Measurements from ENCODE around the gene FAM162B.
"Not testable (repeated sequence)": the region's sequence is repeated elsewhere in the genome, so short reads cannot be mapped to it uniquely, and the experiment has no call there.

Gene FAM162B

DNA sequence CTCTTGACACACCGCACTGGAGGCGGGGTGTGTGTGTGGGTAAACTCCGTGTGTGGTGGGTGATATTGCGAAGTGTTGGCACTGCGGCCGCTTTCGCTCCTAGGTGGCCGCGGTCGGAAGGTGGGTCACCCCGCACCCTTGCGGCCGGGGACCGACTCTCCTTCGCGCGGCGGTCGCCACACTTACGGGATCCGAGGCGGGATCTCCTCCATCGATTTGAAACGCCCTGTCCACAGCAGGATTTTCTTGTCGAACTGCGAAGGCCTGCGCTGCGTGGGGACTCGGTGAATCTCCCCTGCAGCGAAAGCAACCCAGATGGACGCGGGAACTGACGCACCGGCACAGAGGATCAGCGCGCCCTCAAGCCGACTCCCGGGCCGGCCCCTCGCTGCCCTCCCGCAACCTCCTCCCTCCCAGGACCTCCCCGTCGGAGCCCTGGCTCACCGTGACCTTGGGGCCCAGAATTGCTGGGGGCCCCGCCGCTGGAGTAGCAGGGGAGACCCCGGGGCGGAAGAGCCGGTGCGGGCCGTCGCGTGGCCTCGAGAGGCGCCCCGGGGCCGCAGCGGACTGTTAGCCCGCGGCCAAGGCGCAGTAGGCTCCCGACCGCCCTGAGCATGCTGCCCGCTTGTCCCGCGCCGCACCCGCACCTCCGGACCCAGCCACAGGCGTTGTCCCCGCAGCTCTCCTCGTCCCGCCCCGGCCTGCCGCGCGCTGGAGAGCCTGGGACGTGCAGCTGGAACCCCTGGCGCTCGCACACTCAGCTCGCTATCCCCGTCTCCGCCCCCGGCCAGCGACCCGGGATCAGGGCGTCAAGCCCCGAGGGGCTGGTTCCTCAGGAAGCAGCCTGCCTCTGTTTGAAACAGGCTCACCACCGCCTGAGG lies at the start of gene FAM162B:
Gene FAM162B (minus strand): TSS at position 759 of the 881 bp plus-strand sequence. CDS start 143 bp downstream, at position 616.
- peak; percentile 6 for DNase-seq

DNA sequence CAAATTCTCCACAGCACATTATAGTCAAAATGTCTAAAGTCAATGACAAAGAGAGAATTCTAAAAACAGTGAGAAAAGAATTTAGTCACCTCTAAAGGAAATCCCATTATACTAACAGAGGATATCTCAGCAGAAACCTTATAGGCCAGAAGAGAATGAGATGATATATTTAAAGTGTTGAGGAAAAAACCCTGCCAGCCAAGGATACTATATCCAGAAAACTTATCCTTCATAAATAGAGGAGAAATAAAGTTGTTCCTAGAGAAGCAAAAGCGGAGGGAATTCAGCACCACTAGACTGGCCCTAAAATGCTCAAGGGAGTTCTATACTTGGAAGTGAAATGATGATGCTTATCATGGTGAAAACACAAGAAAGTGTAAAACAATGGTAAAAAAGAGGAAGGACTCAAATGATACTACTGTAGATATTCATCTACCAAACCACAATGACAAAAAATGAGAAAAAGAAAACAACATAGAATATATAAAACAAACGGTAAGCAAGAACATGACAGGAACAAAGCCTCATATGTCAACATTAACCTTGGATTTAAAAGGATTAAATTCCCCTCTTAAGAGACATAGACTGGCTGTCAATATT lies 46.6 kb upstream of the FAM162B start:
- DNase-seq: no peak

DNA sequence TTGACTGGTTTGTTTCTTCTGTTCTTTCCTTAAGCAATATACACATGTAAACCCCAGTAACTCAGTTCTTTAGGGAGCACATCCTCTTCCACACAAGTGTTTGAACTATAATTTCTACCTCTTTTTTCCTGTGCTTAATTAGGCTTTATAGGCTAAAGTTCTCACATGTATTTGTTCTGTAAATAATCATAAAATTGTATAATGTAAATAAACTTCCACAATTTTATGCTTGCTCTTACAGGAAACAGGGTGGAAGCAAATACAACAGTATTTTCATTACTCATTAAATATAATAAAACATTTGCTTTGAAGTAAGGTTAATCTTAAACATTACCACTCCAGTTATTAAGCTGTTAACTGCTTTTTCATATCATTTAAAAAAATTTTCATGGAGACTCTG lies 36.5 kb upstream of the FAM162B start:
- DNase-seq: no peak

DNA sequence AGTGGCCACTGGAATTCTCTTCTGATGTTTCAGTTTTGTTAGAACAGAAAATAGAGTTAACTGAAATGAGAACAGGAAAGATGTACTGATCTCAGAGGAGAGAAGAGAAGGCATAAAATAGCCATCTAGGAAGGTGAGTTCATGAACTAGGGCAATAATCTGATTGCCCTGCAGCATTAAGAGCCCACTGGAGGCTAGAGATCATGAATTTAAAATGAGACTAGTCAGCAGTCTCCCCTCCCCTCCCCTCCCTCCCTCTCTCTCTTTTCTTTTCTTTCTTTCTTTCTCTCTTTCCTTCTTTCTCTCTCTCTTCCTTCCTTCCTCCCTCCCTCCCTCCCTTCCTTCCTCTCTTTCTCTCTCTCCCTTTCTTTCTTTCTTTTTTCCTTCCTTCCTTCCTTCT lies 34.4 kb upstream of the FAM162B start:
- DNase-seq: no peak

DNA sequence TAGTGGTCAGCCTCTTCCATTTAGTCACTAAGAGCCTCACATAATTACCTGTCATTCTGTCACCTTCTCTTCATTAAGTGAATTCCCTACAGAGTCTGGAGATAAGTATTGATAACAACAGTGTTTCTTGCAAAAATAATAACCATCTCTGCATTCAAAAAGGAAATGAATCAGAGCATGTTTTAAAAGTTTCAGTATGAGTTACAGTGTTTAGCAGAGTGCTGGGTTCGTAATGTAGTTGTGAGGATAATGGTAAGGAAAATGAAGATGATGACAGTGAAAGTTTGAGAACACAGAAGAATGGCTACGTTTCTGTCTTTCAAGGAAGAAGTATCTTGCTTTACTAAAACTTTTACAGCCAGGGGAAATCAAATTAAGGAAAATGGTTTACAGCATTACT lies 32.1 kb upstream of the FAM162B start:
- peak; percentile 28 for DNase-seq

DNA sequence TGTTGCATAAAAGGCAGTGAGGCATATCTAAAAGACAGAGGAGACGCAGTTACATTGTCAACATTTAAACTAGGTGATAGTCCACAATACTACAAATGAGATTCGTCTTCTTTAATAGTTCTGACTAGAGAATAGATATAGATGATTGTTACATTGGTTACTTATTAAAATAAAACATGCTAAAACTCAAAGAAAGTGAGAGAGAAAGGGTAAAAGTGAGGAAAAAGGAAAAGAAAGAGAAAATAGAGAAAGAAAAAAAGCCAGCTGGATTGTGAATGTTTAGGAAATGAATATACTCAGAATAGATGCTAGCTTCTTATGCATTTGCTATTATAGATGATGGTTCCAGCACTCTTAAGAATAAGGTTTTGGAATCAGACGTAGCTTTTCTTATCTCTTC lies 27.7 kb upstream of the FAM162B start:
- DNase-seq: no peak

DNA sequence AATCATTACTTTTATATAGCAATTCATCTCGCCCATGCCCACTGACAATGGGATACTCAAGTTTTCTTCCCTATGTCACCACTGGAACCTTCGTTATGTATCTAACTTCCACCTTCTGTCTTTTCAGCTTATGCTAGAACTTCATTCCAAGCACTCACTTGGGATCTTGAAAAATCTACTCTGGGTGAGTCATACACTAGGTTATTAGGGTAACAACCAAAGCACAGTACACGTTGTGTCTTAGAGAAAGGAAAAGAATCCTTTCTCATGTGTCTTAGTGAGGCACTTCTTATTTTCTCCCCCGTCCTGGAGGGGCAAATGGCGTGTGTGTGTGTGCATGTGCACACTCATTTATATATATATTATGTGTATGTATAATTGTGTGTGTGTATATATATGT lies 18.3 kb upstream of the FAM162B start:
- no peak for DNase-seq

DNA sequence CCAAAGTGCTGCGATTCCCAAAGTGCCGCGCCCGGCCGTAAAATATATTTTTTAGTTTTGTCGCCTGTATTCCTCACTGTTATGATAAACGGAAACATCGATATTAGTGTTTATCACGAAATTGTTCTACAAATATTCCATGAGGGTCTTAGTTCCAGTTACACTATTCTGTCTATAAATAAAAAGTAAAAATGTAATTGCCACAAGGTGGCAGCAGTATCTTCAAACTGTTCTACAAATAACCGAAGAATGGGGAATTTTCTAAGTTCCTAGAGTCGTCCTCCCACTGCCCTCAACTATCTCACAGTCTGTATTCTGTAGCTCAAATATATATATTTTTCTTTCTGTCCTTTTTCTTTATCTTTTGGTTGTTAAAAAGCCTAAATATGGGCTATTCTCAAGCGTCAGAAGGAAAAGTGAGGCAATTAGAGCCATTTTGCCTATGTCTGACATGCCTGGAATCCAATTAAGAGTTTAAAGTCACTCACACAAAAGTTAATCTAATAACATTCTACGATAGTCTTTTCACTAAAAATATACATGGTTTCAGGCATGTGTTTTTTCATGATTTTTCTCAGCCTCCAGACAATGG lies 14.2 kb upstream of the FAM162B start:
- DNase-seq: peak; percentile 23

DNA sequence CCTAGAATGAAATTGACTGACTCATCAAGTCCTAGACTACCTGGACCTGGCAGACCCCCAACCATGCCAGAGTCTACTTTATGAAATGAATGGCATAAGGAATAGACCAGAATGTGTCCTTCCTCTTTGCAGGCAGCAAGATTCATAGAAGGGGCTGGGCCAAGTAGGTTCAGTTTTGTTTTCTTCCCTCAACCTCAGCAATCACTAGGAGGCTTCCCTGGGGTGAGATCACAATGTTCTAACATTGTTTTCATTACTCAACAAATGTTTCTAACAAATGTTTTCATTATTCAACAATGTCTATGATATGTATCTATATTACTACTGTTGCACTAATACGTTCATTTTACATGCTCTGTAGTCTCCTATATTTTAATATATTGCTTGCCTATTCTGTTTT lies 8.4 kb upstream of the FAM162B start:
- DNase-seq: no peak

DNA sequence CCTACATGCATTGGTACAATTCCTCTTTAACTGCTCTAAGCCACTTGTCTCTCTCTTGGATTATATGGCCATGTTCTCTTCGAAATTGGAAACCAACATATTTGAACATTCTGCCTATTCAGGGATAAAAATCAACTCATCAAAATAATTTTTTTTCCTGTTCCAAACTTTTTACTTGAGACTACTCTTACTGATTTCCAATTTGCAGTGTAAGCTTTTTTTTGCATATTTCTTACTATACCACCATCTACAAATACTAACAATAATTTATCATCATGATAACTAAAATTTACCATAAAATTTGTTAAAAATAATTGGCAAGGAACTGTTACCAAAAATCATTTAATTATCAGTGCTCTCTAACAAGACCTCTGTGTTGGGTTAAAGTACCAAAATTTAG lies 6.9 kb upstream of the FAM162B start:
- DNase-seq: no peak

DNA sequence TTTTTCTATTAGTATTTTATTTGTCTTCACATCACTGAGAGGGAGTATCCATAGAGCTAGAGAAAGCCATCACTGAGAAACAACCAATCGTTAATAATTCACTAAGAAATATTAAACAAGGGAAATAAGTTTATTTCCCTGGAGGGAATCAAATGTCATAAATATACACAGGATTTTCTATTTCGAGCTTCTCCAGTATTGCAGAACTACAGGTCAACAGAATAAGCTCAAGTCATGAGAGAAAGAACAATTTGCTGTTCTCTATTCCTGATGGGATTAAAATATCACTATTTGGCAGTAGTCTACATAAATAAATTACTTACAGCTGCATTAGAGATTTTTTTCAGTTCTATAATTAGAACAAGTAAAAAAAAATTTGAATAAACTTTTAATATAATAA lies 2.2 kb upstream of the FAM162B start:
- no peak for DNase-seq

DNA sequence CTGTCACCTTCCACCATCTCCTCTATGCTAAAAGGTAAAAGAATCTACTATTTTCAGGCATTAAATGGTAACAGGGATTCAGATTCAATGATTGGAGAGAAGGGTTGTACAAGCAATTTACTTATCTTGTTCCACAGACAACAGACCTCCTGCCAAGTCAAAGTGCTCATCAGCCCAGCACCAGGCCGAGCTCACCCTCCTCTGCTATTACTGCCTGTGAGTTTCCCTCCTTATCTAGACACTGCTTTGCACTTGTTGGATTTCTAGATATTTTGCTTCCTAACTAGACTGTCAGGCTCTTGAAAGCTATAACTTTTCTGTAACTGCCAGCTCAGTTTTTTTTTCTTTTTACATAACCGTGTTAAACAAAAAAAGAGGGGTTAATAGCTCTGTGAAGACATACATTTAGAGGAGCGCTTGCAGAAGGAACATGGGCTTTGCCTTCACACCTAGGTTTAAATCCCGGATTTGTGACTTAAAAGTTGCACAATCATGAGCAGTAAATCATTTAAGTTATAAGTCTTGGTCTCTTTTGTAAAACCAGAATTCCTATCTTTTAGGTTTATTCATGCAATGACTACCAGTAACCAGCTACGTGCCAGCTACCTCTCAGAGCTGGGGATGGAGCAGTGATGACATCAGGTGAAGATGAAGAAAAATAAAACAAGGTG lies 1.1 kb upstream of the FAM162B start:
- DNase-seq: no peak

DNA sequence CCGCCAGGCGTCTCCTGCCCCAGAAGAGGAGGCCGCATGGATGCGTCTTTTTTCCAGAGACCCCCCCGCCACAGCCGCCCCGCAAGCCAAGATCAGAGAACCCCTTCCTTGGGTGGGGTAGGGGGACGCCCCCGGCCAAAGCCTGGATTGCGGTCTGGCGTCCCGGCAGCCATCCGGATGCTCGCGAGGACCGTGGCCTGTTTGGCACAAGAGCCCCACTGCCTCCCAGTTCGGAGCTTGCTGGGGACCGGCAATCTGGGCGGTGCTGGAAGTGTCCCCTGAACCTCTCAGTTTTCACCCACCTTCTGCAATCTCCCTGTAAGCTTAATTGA lies 924 bp downstream of the FAM162B start:
- no peak for DNase-seq

DNA sequence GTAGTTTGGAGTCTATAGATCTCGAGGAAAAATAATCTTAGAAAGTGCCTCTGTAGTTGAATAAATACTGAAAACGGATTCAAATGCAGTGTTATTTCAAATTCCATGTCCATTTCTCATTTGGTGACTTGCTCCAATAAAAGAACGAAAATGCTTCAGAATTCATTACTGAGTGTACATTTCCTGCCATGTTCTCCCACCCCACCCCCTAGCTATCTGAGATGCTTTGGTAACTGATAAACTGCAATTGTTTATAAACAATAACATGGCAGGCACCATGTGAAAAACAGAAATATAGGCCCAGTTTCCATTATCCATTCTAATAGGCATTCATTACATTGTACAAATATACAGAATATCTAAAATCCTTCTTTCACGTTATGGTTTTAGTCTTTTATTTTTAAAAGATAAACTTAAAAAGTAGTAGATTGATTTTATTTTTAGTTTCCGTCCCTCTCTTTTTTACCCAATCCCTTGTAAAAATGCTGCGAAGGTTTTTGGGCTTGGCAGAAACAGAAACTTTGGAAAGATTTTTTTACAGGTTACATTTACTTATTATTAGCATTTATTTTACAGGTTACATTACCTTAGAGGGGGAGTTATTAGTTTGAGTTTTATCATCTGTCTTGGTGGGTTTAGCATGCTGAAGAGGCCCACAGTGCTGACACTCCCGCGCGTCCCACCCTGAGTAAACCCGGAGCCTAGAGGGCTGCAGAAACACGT lies 1.5 kb downstream of the FAM162B start:
- no peak for DNase-seq

DNA sequence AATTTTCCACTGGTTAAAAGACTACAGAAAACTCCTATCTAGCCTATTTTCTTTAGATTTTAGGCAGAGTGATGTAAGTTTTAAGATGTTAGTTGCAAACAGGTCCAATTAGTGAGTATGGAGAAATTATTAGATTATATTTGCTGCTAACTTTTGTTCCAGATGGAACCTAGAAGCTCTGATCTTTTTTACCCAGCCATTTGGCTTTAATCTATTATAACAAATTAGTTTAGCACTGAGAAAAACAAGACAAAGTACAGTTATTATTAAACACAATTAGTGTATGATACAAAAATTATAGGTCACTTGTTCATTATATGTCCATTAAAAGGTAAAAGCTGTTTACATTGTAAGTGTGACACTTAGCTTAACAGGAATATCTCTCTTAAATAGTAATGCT lies 2.5 kb downstream of the FAM162B start:
- no peak for DNase-seq

DNA sequence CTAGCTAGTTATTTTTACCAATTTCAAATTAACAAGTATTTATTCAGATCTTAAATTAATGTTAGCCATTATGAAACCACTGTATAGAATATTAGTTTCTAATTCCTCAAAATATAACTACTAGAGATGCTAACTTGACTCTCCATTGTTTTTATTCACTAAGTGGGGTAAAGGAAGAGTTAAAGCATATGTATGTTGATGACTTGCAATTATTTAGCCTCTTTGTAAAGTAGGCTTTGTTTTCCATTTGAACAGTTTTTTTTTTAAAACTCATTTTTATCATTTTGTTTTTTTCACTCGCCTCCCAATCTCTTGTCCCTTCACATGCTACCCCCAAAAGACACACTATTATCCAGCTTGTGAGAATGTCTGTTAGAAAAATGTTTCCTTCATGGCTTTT lies 3.3 kb downstream of the FAM162B start:
- DNase-seq: no peak

DNA sequence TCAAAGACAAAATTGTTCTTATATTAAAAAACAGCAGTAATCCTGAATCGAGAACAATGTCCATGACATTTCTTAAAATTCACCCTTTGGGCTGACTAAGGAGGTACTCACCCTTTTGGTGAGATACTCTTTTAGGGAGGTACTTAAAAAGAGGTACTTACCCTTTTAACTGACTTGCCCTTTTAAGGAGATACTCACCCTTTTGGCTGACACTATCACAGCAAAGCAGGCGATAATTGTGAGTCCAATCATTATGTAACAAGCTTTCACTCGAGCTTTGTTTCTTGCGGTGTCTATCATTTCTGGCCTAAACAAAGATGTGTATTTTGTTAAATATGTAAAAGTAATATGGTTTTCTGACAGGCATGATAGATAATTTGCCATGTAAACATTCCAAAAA lies 3.7 kb downstream of the FAM162B start:
- DNase-seq: no peak

DNA sequence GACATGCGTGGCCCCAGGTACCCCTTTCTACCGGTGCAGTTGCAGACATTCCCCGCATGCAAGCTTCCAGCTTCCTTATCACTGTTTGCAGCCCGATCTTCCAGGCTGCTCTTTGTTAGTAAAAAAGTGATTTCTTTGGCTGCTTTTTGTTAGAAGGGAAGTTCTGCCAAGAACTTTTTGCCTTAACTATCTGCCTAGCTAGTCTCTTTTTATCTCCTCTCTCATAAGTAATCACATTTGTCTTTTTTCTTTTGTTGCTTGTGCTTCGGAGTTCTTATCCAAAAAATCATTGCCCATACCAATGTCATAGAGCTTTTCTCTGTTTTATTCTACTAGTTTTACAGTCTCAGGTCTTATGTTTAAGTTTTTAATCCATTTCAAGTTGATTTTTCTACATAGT lies 20.3 kb downstream of the FAM162B start:
- no peak for DNase-seq

DNA sequence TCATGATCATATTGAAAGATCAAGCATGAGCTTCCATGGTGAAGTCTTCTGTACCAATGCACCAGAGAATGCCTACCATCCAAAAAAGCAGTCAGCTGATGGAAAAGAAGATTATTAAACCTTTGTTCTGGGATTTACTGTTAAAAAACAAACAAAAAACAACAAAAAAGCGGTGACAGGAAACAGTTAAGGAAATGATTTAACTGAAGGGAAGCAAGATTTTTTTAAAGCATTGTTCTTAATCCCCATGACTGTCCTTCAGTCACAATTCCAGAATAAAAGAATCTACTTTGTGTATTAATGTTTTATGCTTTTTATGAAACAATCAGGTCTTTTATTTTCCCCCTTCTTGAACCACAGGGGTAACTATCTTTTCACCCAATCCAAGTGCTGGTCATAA lies 23.9 kb downstream of the FAM162B start:
- DNase-seq: no peak

DNA sequence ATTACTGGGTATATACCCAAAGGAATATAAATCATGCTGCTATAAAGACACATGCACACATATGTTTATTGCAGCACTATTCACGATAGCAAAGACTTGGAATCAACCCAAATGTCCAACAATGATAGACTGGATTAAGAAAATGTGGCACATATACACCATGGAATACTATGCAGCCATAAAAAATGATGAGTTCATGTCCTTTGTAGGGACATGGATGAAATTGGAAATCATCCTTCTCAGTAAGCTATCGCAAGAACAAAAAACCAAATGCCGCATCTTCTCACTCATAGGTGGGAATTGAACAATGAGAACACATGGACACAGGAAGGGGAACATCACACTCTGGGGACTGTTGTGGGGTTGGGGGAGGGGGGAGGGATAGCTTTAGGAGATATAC lies 25.0 kb downstream of the FAM162B start:
- not testable (repeated sequence) for DNase-seq

DNA sequence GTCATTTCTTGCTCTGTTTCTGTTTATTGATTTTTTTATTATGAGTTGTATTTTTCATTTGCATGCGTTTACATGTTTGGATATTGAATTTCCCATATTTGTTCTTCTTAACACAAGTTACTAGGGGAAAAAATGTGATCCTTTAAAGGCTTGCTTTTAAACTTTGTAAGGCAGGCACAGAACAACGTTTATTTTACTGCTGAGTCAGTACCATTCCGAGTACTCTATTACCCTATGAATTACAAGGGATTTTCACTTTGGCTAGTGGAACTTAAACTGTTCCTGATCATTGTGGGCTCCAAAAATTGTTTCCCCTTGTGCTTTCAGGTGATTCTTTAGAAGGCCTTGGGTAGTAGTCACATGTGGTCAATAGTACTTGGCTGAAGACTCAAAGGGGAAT lies 28.5 kb downstream of the FAM162B start:
- no peak for DNase-seq

DNA sequence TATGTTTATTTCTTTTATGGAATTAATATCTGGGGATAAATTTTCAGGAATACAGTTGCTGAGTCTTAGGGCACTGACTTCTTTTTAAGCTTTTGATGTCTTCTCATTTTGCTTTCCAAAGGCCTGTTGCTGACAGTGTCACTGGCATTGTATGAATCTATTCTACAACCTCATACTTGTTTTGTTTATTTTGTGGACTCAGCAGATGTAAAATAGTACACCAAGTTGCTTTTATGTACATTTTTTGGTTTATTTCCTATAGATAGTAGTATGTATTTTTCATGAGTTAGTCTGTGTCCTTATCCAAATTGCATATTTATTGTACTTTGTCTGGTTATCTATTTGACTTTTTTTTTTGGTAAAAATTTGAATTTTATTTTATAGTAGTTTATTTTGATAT lies 35.0 kb downstream of the FAM162B start:
- no peak for DNase-seq

DNA sequence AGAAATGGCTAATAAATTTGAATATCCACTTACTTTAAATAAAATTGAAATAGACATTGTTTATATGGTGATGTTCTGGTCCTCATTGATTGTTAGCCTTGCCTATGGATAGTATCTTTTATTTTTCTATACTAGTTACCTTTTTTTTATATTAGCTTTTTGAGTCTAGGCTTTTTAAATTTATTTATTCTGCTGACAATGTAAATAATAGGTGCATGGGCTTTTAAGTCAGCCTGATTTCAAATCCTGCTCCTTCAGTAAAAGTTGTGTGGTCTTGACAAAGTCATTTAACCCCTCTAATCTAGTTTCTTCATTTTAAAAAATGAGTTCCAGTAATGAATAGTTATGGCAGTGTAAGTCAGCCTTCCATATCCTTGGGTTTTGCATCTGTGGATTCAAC lies 38.6 kb downstream of the FAM162B start:
- no peak for DNase-seq
